ENCODE data around the gene DSCAM.

DSCAM gene

DNA sequence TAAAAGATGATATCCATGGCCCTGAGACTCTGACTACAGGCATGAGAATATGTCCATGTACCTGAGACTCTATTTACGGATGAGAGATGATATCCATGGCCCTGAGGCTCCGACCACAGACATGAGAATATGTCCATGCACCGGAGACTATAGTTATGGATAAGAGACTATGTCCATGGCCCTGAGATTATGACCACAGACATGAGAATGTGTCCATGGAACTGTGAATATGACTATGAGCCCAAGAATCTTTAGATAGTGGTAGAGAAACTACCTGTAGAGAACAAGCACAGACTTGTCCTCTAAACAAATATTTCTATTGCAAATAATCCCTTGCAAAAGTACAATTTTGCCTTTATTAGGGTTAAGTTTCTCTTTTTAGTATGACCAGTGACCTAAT, 716.5 kb downstream of the DSCAM start:
- DNase-seq (ENCODE audit: low read depth): no peak

DNA sequence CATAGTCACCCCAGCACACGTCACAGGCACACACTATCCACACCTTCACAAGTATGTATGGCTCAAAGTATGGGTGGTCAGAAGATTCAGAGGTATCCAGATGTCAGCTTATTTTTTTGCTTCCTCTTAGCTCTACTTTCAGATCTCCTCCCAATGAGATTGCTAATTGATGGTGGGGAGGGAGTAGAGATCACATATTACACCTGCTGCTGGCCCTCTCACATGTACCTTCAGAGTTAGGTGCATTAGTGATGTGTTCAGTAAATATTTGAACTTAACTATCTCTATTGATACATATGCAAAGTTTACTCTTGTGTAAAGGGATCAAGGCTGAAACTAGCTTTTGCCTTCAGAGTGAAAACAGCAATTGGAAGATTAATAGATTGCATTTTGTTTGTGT, 717.1 kb downstream of the DSCAM start:
- DNase-seq (ENCODE audit: low read depth): no peak

DNA sequence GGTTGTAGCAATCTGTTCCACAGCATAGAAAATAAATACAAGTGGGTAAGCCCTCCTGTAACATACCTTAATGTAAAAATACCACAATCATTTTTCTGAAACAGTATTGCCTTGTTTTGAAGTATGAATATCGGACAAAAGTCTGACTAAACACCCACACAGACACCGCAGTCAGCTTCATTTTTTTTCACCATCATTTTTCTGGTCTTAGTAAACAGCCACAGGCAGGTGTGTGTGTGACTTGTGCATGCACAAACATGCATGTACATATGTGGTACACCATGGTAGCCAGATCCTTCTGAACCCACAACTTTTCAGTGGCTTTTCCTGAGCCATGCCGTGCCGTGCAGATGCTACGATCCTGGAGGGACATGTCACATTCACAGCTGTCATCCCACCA, 718.1 kb downstream of the DSCAM start:
- no peak for DNase-seq (ENCODE audit: low read depth)

DNA sequence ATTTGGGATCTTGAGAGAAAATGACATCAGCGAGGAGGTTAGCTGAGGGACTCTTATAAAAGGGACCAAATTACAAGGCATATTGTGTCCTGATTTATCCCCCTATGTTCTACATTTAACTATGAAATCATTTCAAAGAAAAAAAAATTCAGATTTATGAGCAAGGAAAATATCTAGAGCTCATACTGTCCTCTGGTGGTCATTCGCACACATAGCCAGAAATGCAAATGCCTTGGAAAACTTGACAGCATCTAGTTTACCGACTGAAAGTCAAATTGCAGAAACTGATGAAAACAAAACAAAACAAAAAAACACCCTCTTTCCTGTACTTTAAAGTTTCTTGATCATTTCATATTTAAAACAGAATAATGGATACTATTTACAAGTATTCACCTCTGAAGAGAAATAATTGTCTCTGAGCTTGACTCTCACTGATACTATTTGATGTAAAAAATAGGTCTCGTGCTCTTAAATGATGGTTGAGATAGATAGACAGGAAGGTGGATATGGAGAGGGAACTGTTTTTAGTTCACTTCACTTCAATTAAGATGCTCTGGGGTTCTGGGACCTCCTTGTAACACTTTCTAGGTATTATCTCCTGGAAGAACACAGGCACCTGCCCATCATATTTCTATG, 725.9 kb downstream of the DSCAM start:
- no peak for DNase-seq (ENCODE audit: low read depth)

DNA sequence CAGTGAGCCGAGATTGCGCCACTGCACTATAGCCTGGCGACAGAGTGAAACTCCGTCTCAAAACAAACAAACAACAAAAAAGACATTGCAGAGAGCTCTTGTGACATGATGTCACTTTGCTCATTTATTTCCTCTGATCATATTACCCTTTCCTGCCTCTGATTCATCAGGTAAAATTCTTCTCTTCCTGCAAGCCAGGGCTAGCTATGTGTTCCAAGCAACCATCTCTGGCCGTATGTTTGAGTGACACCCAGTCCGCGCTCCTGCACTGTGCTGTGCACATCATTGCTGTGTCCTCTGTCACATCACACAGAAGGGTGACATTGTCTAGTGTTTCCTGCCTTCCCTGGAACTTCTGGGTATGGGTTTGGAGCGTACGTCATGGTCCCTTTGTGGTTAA, 728.4 kb downstream of the DSCAM start:
- no peak for DNase-seq (ENCODE audit: low read depth)

DNA sequence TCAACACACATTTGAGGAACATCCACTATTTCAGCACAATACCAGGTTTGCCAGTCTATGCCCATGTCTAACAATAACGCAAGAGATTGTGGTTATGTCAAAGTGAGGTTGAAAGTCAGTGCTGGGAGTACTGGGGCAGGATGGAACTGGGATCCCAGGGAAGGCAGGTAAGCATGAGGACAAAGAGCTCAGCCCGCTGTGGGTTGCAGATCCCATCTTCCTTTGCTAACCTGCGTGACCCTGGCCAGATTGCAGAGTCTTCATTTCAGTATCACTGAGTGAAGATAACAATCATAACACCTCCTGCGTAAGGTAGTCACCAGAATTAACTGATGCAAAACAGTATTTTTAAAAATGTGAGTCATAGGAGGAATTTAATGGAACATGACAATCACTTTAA, 729.7 kb downstream of the DSCAM start:
- no peak for DNase-seq (ENCODE audit: low read depth)

DNA sequence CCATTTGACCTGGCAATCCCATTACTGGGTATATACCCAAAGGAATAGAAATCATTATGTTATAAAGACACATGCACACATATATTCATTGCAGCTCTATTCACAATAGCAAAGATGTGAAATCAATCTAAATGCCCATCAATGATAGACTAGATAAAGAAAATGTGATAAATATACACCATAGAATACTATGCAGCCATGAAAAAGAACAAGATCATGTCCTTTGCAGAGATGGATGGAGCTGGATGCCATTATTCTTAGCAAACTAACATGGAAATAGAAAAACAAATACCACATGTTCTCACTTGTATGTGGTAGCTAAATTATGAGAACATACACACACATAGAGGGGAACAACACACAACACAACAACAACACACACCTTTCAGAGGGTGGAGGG, 731.2 kb downstream of the DSCAM start:
- no peak for DNase-seq (ENCODE audit: low read depth)

DNA sequence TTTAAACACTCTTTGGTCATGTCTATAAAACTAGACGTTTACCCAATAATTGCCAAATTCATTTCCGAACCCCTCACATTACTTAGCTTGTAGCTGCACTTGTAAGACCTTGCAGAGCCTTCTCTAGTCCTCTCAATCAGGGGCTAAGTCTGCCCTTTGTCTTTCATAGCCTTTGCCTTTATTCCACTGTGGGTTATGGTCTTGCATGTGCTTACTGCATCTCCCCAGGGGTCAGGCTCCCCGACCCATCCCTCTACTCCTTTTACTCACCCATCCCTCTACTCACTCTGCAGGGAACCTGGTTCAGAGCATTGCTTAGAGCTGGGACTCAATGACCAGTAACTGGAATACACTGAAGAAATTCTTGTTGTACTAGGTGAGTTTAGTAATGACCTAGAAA, 744.3 kb downstream of the DSCAM start:
- DNase-seq (ENCODE audit: low read depth): no peak

DNA sequence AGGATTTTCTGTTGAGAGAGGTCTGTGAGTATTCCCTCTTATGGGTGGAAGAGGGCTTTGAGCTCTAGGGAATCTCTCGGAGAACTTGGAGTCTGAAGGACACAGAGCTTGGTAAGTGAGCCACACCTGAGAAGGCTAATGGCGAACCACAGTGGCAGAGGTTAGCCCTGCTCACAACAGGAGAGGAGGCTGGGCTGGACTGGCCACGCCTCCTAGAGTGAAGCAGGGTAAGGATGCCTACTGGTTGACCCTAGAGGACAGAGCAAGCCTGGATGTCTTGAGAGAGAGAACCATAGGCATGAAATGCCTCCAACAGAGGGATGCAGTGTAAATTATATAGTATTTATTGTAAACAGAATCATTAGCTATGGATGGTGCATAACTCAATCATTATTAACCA, 747.1 kb downstream of the DSCAM start:
- no peak for DNase-seq (ENCODE audit: low read depth)

DNA sequence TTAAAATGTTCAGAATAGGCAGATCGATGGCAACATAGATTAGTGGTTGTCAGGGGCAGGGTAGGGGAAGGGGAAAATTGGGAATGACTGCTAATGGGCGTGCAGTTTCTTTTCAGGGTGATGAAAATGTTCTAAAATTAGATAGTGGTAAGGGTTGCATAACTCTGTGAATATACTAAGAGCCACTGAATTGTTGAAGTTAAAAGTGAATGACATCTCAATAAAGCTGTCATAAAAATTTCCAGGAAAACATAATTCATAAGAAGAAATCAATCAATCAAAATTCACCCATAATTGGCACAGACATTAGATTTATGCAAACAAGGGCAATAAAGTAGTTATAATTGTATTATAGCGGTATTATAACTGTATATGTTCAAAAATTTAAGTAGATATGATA, 751.5 kb downstream of the DSCAM start:
- no peak for DNase-seq (ENCODE audit: low read depth)

DNA sequence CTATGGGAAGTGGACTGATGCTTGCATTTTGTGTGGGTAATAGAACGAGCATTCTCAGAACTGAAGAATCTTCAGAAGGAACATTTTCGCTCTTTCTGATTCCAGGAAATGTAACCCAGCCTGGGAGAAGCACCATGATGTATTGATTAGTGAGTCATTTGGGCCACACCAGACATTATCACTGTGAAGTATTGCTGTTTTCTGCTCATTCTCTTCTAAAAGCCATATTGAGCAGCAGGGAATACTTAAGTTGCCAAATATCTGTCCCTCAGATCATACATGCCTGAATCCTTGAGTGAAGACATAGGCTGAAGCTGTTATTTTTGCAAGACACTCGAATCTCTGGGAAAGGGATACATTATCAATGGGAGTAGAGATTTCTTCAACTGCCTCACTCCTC, 766.6 kb downstream of the DSCAM start:
- DNase-seq (ENCODE audit: low read depth): no peak

DNA sequence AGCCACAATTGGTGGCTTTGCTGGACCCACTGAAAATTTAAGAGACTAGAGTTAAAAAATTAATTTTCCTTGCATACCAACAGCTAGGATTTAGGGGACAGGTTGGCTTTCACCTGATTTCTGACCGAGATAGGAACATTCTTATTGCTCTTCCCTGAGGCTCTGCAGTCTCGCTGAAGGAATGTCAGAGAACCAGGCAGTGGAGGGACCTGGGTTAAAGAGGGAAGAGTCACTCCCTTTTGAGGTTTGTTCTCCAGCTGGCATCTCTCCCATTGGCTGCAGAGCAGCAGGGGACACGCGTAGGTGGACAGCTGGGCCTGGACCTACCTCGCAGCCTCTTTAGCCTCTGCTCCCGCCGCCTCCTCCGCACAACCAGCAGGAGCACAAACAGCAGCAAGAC, 772.2 kb downstream of the DSCAM start:
- DNase-seq (ENCODE audit: low read depth): no peak

DNA sequence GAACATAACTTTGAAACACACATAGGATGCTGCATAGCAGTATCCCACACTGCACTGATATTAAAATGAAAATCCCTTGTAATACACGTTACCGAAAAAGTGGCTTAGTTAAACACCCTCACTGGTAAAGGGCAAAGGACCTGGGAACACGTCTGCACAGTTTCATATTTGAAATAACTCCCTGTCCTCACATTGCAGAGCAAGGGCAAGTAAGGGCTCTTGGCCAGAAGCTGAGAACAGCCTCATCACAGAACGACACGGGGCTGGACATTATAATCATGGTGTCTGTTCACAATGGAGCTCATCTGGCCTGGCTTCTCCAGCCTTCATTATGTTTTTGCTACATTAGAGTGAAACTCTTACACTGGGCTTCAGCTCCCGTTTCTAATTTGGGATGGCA, 772.8 kb downstream of the DSCAM start:
- DNase-seq (ENCODE audit: low read depth): no peak

DNA sequence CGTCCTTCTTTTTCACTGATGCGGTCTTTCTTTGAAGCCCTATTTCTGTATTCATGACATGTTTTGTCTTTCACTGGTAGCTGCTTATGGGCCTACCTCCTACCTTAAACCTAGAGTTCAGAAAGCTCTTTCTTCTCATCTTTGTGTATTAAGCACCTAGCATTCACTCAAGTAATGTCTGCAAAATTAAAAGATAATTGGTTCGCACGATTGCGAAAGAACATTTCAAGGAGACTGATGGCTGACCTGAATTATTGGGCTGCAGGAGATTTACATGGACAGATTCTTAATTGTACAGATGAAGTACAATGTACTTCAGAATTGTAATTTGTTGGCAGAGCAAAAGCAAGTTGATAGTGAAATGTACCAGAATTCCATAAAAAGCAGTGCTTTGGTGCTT, 773.3 kb downstream of the DSCAM start:
- no peak for DNase-seq (ENCODE audit: low read depth)

DNA sequence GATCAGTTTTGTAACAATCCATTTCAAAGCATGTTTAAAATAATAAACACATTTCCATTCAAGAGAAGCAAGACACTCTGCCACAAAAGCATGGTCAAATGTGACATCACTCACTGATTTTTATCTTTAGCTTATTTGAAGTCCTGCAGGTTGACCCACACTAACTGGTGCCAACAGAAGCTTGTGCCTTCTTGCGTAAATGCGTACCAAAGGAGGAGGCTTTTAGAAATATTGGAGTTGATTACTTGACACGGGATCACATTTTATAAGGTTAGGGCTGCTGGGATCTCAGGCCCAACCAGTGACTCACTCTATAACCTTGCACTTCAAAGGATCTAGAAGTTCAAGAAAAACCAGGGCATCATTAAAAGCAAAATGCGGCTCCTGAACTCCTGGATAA, 776.1 kb downstream of the DSCAM start:
- DNase-seq (ENCODE audit: low read depth): no peak

DNA sequence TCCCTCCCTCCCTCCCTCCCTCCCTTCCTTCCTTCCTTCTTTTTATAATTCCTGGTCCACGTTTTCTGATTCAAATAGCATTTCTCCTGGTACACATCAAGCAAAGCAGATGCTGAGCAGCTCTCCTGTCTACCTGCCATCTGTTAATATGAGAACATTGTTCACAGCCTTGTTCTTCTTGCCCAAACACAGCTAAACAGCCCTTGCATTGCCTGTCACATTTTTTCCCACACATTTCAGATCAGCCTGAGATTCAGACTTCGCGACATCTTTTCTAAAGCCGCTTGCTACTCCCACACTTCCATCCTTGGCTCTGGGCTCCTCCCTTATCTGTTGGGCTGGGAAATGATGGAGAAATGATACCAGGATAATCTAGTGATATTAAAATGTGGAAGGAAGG, 779.2 kb downstream of the DSCAM start:
- DNase-seq (ENCODE audit: low read depth): no peak

DNA sequence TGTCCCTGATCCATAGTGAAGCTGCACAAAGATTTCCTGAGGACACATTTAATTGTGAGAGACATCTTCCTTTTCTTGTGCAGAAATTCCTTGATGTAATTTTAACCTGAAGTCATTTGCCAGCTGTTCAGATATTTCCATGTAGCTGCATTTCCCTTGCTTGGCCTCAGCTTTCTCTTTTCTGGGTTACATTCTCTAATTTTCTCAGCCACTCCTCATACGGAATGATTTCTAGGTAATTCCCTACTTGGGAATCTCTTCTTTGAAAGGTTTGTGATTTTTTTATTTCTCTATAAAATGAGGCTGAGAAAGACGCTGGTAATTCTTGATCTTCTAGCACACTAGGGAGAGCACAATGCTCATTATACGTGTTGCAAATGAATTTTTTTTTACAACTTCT, 780.7 kb downstream of the DSCAM start:
- DNase-seq (ENCODE audit: low read depth): no peak

DNA sequence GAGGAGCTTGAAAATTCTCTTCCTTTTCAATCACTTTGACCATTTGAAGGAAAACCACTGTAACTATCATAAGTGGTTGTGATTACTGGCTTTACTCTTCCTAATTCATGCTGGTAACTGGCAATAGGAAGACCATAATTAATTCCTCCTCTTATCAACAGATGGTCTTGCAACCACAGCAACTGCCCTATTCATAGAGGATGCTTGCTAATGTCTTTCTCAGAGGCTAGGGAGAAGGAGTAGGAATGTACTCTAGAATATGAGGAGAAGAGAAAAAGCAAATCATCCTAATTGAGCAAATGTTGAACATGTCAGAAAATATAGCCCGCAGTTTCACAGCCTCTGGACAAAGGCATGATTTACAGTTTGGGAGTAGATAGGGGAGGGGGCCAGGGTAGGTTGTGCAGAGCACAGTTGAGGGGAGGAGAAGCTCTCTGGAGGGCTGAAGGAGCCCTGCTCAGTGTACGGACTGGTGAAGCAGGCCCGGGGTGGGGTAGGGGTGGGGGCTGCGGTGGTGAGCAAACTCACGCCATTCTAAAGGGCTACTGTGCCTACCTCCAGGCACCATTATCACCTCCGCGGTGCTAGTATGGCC, 786.8 kb downstream of the DSCAM start:
- DNase-seq (ENCODE audit: low read depth): no peak

DNA sequence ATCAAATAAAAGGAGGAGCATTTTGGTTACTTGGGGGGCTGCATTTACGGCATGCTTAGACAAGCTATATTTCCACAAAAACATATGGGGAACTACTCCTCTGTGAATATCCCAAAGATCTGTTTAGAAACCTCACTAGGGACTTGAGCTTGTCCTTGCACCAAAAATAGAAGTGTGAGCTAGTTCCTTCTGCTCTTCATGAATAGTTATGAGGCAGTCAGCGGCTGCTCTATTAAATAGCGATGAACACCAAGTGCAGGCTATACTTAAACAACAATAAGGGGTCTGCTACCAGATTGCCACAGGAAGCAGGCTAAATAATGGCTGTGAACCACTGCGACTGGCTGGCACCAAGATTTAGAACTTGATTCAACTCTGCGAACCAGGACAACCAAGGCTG, 789.6 kb downstream of the DSCAM start:
- no peak for DNase-seq (ENCODE audit: low read depth)

DNA sequence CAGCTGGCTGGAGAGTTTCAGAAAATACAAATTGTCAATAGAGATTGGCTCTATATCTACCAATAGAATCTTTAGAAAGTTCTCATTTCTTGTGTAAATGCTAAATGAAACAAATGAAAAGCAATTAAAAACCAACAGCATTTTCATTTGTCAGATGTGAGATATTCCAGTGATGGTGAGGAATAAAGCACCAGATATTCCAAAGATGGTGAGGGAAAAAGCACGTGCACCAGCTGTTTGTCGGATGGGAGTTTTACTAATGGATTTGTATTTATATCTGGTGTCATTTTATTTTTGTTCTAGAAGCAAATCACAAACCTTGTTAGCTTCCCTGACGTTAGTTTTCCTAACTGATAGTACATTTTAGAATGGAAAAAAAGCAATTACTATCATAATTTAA, 790.9 kb downstream of the DSCAM start:
- DNase-seq (ENCODE audit: low read depth): no peak

DNA sequence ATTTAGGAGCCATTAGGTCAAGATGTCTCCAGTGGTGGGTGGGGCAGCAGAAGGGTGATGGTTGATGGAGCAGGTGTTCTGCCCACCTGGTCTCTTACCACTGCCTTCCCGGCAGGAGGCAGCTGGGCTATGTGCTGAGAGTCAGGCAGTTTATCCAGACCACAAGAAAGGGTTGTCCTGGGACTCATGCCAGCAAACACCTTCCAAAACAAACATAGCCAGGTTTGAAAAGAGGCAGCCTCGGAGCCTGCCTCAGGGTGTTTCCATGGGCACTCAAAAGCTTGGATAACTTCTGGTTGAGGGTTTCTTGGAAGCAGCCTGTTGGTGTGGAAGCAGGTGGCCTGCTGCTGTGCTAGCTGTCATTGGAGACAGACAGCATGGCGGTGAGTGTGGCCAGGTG, 792.6 kb downstream of the DSCAM start:
- no peak for DNase-seq (ENCODE audit: low read depth)

DNA sequence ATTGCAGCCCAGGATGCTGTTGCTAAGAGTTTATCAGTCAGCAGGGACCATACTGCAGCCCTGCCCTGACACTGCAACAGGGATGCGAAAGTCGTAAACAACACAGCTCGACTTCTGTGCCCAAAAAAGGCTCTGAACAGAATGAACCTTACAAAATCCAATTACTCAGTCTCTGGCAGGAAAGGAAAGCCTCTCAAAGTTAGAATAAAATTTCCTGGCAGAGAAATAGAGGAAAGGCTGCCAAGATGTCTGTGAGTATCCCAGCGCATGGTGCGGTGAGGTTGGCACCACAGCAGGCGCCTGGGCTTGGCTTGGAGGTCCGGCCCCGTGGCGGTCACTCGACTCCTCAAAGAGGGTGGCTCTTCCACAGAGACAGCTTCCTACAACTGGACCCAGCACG, 794.0 kb downstream of the DSCAM start:
- no peak for DNase-seq (ENCODE audit: low read depth)

DNA sequence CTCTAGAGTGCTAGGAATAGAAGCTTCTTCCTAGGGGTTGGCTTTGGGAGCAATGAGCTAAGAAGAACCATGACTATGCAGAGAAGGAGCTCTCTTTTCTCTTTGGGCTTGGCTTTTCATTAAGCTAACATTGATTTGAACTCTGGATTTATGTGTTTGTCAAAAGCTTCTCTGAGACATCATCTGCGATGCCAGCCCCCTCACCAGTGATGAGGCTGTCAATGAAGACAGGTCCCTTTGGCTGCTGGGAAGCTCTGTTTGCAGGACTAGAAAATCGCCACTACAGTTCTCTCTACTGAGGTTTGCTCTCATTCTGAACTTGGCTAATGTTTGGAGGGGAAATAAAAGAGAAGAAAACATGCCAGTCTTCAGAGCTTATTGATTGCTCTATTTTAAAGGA, 794.7 kb downstream of the DSCAM start:
- DNase-seq (ENCODE audit: low read depth): no peak

DNA sequence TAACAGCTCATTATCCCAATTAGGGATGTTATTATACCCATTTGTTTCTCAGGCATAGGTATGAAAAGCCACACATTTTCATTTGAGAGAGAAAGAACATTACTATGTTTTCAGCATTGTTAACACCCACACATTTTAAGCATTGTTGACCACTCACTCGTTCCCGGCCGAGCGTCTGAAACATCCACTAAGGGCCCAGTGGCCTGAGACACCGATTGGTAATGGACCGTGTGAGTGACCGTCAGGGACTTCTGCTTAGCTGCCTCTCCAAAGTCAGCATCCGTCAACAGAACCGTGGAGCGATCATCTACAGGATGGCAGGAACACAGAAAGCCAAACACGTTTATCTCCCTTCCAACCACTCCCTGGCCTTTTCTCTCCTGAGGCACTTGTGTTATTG, 795.2 kb downstream of the DSCAM start:
- no peak for DNase-seq (ENCODE audit: low read depth)

DNA sequence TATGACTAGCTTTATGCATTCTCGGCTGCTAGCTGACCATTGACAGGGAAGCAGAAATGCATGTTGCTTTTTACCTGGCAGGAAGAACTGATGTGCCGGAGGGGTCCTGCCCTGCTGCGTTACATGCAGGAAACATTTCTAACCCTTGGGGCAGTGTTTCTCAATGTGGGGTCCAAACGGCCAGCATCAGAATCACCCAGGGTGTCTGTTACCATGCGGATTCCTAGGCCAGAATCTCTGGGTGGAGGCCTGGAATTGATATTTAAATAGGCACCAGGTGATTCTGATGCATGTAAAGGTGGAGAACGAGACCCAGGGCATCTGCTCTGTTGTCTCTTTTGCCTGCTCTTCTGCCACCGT, 797.0 kb downstream of the DSCAM start:
- DNase-seq (ENCODE audit: low read depth): no peak

All from activated T-cell treated with anti-CD3 and anti-CD28 coated beads for 24 hours (primary cell).